Neuronal stem cell (in vitro differentiated cells): ENCODE results near the gene FBXW9.
A peak's percentile ranks its signal among the peaks of the same experiment; 100 is the strongest.

Source experiments
- DNase-seq: peaks from one replicate; pipeline ENCODE4 v3.0.0-alpha.2; 2013; ENCODE audit warnings: low spot score
- H2AFZ ChIP-seq: one replicate; pipeline ENCODE4 v1.6.1; 2013; ENCODE audit warnings: mild to moderate bottlenecking, low read length, inconsistent platforms
- H2AK5ac ChIP-seq: 2 replicates; pipeline ENCODE4 v1.6.1; 2013; ENCODE audit warnings: low read depth, mild to moderate bottlenecking, inconsistent platforms, low read length, moderate library complexity, mixed read lengths
- H2BK120ac ChIP-seq: 2 replicates; pipeline ENCODE4 v1.6.1; 2013; ENCODE audit warnings: low read depth, mild to moderate bottlenecking, inconsistent platforms, low read length, moderate library complexity, mixed read lengths
- H2BK12ac ChIP-seq: one replicate; pipeline ENCODE4 v1.6.1; 2013; ENCODE audit warnings: low read length, inconsistent platforms
- H2BK15ac ChIP-seq: 2 replicates; pipeline ENCODE4 v1.6.1; 2013; ENCODE audit warnings: mild to moderate bottlenecking, low read length, inconsistent platforms, mixed read lengths
- H2BK5ac ChIP-seq: one replicate; pipeline ENCODE4 v1.6.1; 2013; ENCODE audit warnings: inconsistent platforms, mild to moderate bottlenecking, low read length, moderate library complexity
- H3K14ac ChIP-seq: one replicate; pipeline ENCODE4 v1.6.1; 2013; ENCODE audit warnings: low read length, inconsistent platforms
- H3K18ac ChIP-seq: 2 replicates; pipeline ENCODE4 v1.6.1; 2013; ENCODE audit warnings: low read length, inconsistent platforms
- H3K23ac ChIP-seq: 2 replicates; pipeline ENCODE4 v1.6.1; 2013; ENCODE audit warnings: low read depth, mild to moderate bottlenecking, mixed read lengths, low read length, inconsistent platforms; ENCODE audit not compliant: poor library complexity
- H3K27ac ChIP-seq: replicated peaks from 3 replicates; pipeline ENCODE4 v1.5.1; 2013; ENCODE audit warnings: low read length, inconsistent platforms
- H3K27me3 ChIP-seq, 3 experiments: 2 replicates each; pipeline ENCODE4 v1.6.1; 2013; ENCODE audit warnings: low read length in 3 of 3, mild to moderate bottlenecking in 2 of 3, inconsistent platforms in 1 of 3, low read depth in 1 of 3, mixed read lengths in 1 of 3, moderate library complexity in 1 of 3; ENCODE audit not compliant: control insufficient read depth in 3 of 3, insufficient read depth in 3 of 3
- H3K36me3 ChIP-seq, 2 donors: replicated peaks in 1 of 2; 2 replicates each; pipeline ENCODE4 v1.6.1; 2013; ENCODE audit warnings: low read length in 2 of 2; ENCODE audit not compliant: control insufficient read depth in 2 of 2, insufficient read depth in 2 of 2
- H3K4ac ChIP-seq: 2 replicates; pipeline ENCODE4 v1.6.1; 2013; ENCODE audit warnings: inconsistent platforms, mild to moderate bottlenecking, low read length, moderate library complexity
- H3K4me1 ChIP-seq, 2 donors: 1 replicate in 1 of 2; 2 replicates in 1 of 2; pipeline ENCODE4 v1.6.1; 2013; ENCODE audit warnings: low read length in 2 of 2, low read depth in 1 of 2; ENCODE audit not compliant: control insufficient read depth in 2 of 2, insufficient read depth in 1 of 2
- H3K4me2 ChIP-seq: one replicate; pipeline ENCODE4 v1.6.1; 2013; ENCODE audit warnings: mild to moderate bottlenecking, low read length, inconsistent platforms; ENCODE audit not compliant: insufficient read depth, poor library complexity, severe bottlenecking
- H3K4me3 ChIP-seq, 2 donors: 2 replicates each; pipeline ENCODE4 v1.5.1; 2013; ENCODE audit warnings: low read length in 2 of 2, mild to moderate bottlenecking in 2 of 2, inconsistent platforms in 1 of 2, moderate library complexity in 1 of 2
- H3K79me1 ChIP-seq: one replicate; pipeline ENCODE4 v1.6.1; 2013; ENCODE audit warnings: low read depth, mild to moderate bottlenecking, inconsistent platforms, low read length, moderate library complexity
- H3K9ac ChIP-seq: one replicate; pipeline ENCODE4 v1.6.1; 2013; ENCODE audit warnings: mild to moderate bottlenecking, low read depth, low read length, inconsistent platforms; ENCODE audit not compliant: poor library complexity
- H3K9me3 ChIP-seq, 2 donors: replicated peaks in 1 of 2; 2 replicates each; pipeline versions ENCODE3 to v1.6.1; 2013; ENCODE audit warnings: low read length in 2 of 2, mild to moderate bottlenecking in 2 of 2, inconsistent platforms in 1 of 2, low read depth in 1 of 2, mixed read lengths in 1 of 2, moderate library complexity in 1 of 2; ENCODE audit not compliant: control insufficient read depth in 2 of 2, insufficient read depth in 1 of 2
- H4K8ac ChIP-seq: one replicate; pipeline ENCODE4 v1.6.1; 2013; ENCODE audit warnings: low read depth, mild to moderate bottlenecking, inconsistent platforms, low read length, moderate library complexity
- H4K91ac ChIP-seq: one replicate; pipeline ENCODE4 v1.6.1; 2013; ENCODE audit warnings: low read length, low read depth, mild to moderate bottlenecking, inconsistent platforms; ENCODE audit not compliant: poor library complexity
- WGBS, 2 donors: extraction: QIAGEN DNeasy Blood & Tissue Kit; methylation state at CpG; one replicate each; pipeline ENCODE4 v1.1.7; 2013; ENCODE audit warnings: missing lambda C conversion rate in 2 of 2, mixed read lengths in 1 of 2; ENCODE audit not compliant: insufficient read length in 2 of 2, insufficient replicate concordance in 1 of 2; ENCODE audit errors: extremely low coverage in 2 of 2; 5-methylcytosine and 5-hydroxymethylcytosine counted together

Gene FBXW9

GRCh38 chr19:12736995-12737834, 40.8 kb upstream of the FBXW9 start, which contains the start of gene GET3:
Gene GET3, plus strand, starts transcription at chr19:12737497. Its CDS starts 9 bp downstream, at chr19:12737506.
- Histone ChIP-seq H3K27ac (peak within 1 kb of the TSS; percentile 65), H3K36me3 (peaks cover 12 to 31% of the 10 kb centered on the region in 2 donors), H3K27me3 (no peaks in the 10 kb centered on the region), H3K23ac (no peak within 1 kb of the TSS), H2BK120ac (no peak within 1 kb of the TSS), H4K91ac (no peak within 1 kb of the TSS), H3K4me2 (peak within 1 kb of the TSS; percentile 85), H2BK15ac (no peak within 1 kb of the TSS), H3K79me1 (peaks cover 12% of the 10 kb centered on the region), H3K9ac (peak within 1 kb of the TSS; percentile 97), H3K4me3 (peak within 1 kb of the TSS; percentile 92 to 97), H2AK5ac (peak within 1 kb of the TSS; percentile 82), H3K14ac (no peak within 1 kb of the TSS), H3K9me3 (no peaks in the 10 kb centered on the region), H3K18ac (peak within 1 kb of the TSS; percentile 88), H3K4me1 (peaks cover 9 to 11% of the 10 kb centered on the region in 2 donors), H2AFZ (peak within 1 kb of the TSS; percentile 89), H2BK5ac (peak within 1 kb of the TSS; percentile 67), H2BK12ac (no peak within 1 kb of the TSS), H4K8ac (peak within 1 kb of the TSS; percentile 95), H3K4ac (no peak within 1 kb of the TSS)
- DNase-seq = peak; percentile 99
- no CpG with 5 or more reads among the region's 29 CpGs for WGBS, 2 donors

DNA sequence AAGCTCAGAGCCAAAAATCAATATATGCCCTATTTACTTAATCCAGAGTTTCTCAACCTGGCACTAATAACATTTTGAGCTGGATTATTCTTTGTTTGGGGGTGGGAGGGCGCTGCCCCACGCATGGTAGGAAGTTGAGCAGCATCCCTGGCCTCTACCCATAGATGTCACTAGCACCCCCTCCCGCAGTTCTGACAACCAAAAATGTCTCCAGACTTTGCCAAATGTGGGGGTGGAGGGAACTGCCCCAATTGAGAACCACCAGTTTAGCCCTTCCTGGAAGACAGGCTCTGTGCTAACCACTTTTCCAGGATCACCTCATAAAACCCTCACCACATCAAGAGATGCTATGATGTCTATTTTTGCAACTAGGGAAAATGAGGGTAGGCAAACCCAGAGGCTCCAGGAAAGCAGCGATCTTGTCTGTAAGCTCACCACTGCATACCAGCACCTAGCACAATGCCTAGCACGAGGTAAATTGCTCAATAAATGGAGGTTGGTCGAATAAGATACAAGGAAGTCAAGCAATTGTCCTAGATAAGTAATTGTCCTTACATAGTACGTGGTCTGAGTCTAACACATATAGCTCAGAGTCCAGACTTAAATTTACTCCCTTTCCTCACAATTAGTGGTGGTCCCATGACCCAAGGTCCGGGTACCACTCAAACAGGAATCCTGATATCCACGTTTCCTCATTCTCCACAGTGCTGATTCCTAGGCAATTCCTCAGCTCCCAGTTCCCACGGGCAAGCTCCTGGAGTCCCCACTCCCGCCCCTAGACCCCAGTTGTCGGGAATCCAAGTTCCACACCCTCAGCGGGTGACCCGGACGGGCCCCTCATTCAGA, 37.2 kb upstream of the FBXW9 start:
- H3K4me3 ChIP-seq = peak overlapping the region; percentile 78 to 99
- no peaks in the 10 kb centered on the region for H3K27me3 ChIP-seq
- peak overlapping the region; percentile 89 for H2AFZ ChIP-seq
- no peaks in the 10 kb centered on the region for H3K9me3 ChIP-seq
- no peak overlapping the region for H2BK12ac ChIP-seq
- peak; percentile 18 for DNase-seq
- H2AK5ac ChIP-seq = peak overlapping the region; percentile 95
- no peak overlapping the region for H2BK15ac ChIP-seq
- no peak overlapping the region for H2BK120ac ChIP-seq
- peak overlapping the region; percentile 56 for H3K23ac ChIP-seq
- no peak overlapping the region for H3K27ac ChIP-seq
- no CpG with 5 or more reads among the region's 15 CpGs for WGBS, 2 donors
- peak overlapping the region; percentile 89 for H3K9ac ChIP-seq
- H2BK5ac ChIP-seq = peak overlapping the region; percentile 80
- H4K8ac ChIP-seq = no peak overlapping the region
- H3K4ac ChIP-seq = no peak overlapping the region
- peaks cover 24% of the 10 kb centered on the region for H3K79me1 ChIP-seq
- peaks cover 9 to 11% of the 10 kb centered on the region in 2 donors for H3K4me1 ChIP-seq
- H3K14ac ChIP-seq = peak overlapping the region; percentile 85
- peaks cover 31 to 45% of the 10 kb centered on the region in 2 donors for H3K36me3 ChIP-seq
- peak overlapping the region; percentile 100 for H3K18ac ChIP-seq
- H3K4me2 ChIP-seq = peak overlapping the region; percentile 76
- H4K91ac ChIP-seq = no peak overlapping the region

- no peak overlapping the region for H2BK120ac ChIP-seq
- H2AFZ ChIP-seq = no peak overlapping the region
- H4K8ac ChIP-seq = no peak overlapping the region
- no peak overlapping the region for H3K14ac ChIP-seq
- no peak overlapping the region for H3K4me3 ChIP-seq
- H3K9me3 ChIP-seq = no peaks in the 10 kb centered on the region
- no peak overlapping the region for H2BK15ac ChIP-seq
- no peak overlapping the region for H2AK5ac ChIP-seq
- no peak for DNase-seq
- no peak overlapping the region for H3K9ac ChIP-seq
- no peak overlapping the region for H3K4ac ChIP-seq
- WGBS, 2 donors = no CpG with 5 or more reads among the region's 24 CpGs
- peaks cover 34 to 54% of the 10 kb centered on the region in 2 donors for H3K36me3 ChIP-seq
- no peak overlapping the region for H4K91ac ChIP-seq
- peaks cover 14% of the 10 kb centered on the region for H3K79me1 ChIP-seq
- no peak overlapping the region for H2BK12ac ChIP-seq
- H3K4me2 ChIP-seq = no peak overlapping the region
- no peak overlapping the region for H2BK5ac ChIP-seq
- no peak overlapping the region for H3K27ac ChIP-seq
- H3K18ac ChIP-seq = no peak overlapping the region
- no peaks in the 10 kb centered on the region for H3K27me3 ChIP-seq
- no peak overlapping the region for H3K23ac ChIP-seq
- H3K4me1 ChIP-seq = peaks cover 5 to 7% of the 10 kb centered on the region in 2 donors
Measured at GRCh38 chr19:12731337-12731736, 34.9 kb upstream of the FBXW9 start.

- H2BK12ac ChIP-seq = no peak overlapping the region
- H3K9ac ChIP-seq = no peak overlapping the region
- DNase-seq = no peak
- no peak overlapping the region for H3K27ac ChIP-seq
- H3K14ac ChIP-seq = no peak overlapping the region
- H4K91ac ChIP-seq = no peak overlapping the region
- H3K4me1 ChIP-seq = peaks cover 4 to 7% of the 10 kb centered on the region in 2 donors
- no peak overlapping the region for H3K4me3 ChIP-seq
- H3K18ac ChIP-seq = no peak overlapping the region
- no peak overlapping the region for H3K4me2 ChIP-seq
- H2BK15ac ChIP-seq = no peak overlapping the region
- no peak overlapping the region for H2AK5ac ChIP-seq
- no peak overlapping the region for H2BK5ac ChIP-seq
- H3K23ac ChIP-seq = no peak overlapping the region
- H3K27me3 ChIP-seq = no peaks in the 10 kb centered on the region
- peaks cover 34 to 54% of the 10 kb centered on the region in 2 donors for H3K36me3 ChIP-seq
- H3K9me3 ChIP-seq = no peaks in the 10 kb centered on the region
- WGBS, 2 donors = no CpG with 5 or more reads among the region's 3 CpGs
- no peak overlapping the region for H2BK120ac ChIP-seq
- no peak overlapping the region for H2AFZ ChIP-seq
- H4K8ac ChIP-seq = no peak overlapping the region
- peaks cover 14% of the 10 kb centered on the region for H3K79me1 ChIP-seq
- no peak overlapping the region for H3K4ac ChIP-seq
Measured at GRCh38 chr19:12730064-12730463, 33.6 kb upstream of the FBXW9 start.
